HS-5 (cell line): ENCODE data around the gene CCDC40.
A peak's percentile ranks its signal among the peaks of the same experiment; 100 is the strongest.

Experiments
- DNase-seq: peaks from one replicate; pipeline ENCODE4 v3.0.0-alpha.2; 2012; ENCODE audit warnings: low read depth

CCDC40 gene

DNA sequence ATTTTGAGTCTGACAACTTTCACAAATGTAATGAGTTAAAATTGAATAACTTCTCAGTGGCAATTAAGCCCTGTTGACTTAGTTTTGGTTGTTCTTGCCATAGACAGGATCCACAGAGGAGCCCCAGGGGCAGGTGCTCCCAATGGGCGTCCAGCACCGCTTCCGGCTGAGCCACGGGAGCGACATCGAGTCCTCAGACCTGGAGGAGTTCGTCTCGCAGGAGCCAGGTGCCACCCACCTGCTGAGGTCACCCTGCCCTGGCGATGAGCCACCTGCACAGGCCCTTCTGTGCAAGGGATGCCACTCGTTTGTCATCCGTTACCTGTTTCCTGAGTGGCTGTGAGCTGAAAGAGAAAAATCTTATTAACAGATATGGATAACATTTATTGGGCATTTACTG, 10.7 kb downstream of the CCDC40 start:
- no peak for DNase-seq

DNA sequence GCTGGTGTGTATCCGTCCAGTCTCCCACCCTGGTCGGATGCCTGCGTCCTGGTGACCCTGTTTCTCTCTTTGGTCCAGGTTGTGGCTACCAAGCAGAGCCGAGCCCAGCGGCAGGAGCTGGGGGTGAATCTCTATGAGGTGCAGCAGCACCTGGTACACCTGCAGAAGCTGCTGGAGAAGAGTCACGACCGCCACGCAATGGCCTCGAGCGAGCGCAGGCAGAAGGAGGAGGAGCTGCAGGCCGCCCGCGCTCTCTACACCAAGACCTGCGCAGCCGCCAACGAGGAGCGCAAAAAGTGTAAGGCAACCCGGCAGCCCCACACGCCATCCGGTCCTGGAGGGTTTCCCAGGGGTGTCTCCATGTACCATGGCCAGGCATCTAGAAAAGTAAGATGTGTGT, 13.5 kb downstream of the CCDC40 start:
- DNase-seq, result no peak

DNA sequence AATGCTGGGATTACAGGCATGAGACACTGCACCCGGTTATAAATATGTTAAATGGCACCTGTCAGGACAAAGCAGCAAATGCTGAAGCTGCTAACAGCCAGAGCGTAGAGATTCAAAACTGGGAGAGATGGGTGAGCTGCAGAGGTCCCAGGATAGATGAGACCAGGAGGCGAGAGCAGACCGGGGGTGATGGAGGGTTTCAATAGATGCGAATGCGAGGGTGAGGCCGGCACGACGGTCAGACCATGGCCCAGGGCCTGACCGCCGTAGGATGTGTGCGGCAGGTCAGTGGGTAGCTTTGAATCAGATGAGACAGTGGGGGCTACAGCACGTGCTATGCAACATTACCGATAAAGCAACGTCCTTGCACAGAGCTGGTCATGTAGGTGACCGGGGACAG, 14.3 kb downstream of the CCDC40 start:
- no peak for DNase-seq

DNA sequence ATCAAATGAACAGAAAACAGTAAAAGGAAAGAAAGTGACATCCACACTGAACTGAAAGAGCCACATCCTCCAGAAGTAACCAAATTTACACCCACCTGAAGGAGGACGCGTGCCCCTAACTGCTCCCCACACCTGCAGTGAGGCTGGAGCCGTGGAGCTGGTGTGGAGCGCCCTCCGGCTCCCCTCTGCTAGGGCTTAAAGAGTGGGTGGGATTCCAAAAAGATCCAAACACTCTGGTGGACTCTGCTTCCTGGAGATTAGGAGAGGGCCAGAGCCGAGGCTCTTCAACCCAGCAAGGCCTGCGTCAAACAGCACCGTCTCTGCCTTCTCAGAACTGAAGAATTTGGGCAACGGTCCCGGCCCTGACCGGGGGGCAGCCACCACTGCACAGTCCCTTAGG, 15.2 kb downstream of the CCDC40 start:
- DNase-seq, result no peak

DNA sequence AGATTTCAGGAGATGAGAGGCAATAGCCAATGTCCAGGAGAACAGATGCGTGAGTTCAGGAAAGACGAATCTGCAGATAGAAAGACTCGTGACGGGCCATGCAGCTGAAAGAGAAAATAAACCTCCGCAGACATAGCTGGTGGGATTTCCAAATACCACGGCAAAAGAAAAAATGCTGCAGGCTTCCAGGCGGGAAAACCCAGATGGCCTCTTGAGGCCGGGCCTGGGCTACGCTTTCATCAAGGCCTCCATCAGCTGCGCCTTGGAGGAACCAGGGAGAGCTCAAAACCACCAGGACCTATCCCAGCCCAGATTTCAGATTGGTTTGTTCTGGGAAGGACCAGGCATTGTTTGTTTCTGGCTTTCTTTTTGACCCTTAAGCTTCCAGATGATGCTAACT, 16.7 kb downstream of the CCDC40 start:
- DNase-seq, result no peak

DNA sequence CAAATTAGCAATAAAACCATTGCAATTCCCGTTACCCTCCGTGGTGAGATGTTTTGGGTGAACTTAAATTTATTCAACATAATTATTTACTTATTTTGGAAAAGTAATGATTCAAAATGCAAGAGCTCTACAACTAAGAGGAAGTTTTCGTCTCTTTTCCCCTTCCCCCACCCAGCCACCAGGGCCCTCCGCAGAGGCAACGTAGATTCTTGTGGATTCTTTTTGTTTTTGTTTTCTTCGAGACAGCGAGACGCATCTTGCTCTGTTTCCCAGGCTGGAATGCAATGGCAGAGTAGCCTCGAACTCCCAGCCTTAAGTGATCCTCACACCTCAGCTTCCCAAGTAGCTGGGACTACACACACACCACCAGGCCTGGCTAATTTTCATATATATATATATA, 19.2 kb downstream of the CCDC40 start:
- no peak for DNase-seq

DNA sequence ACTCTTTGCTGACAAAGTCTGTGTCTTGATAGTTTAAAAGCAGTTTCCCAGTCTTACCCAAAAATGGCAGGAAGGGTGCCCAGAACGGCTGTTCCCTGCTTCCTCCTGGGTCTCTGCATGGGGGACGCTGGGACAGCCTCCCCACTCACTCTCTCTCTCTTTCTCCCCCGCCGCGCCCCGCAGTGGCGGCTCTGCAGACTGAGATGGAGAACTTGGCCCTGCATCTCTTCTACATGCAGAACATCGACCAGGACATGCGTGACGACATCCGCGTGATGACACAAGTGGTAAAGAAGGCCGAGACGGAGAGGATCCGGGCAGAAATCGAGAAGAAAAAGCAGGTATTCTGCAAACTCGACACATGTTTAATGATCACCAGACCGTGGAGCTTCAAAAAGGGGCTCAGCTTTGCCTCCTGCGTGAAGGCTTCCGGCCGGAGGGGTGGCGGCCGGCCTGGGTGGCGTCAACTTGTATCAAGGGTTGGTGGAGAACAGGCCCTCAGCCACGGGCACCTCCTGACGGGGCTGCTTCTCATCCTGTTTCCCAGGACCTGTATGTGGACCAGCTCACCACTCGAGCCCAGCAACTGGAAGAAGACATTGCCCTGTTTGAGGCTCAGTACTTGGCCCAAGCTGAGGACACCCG, 22.0 kb downstream of the CCDC40 start:
- no peak for DNase-seq

DNA sequence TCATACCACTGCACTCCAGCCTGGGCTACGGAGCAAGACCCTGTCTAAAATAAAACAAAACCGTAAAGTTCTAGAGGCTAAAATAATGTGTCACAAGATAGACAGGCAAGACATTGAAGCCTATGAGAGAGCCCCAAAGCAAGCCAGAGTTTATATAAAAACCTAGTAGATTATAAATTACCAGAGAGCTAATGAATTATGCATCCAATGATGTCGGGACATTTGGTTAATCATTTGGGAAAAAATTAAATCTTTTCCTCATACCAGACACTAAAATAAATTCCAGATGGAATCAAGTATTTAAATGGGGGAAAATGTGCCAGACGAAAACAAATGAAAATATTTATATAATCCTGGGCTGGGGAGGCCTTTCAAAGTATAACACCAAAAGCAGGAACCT, 24.2 kb downstream of the CCDC40 start:
- DNase-seq, result no peak

DNA sequence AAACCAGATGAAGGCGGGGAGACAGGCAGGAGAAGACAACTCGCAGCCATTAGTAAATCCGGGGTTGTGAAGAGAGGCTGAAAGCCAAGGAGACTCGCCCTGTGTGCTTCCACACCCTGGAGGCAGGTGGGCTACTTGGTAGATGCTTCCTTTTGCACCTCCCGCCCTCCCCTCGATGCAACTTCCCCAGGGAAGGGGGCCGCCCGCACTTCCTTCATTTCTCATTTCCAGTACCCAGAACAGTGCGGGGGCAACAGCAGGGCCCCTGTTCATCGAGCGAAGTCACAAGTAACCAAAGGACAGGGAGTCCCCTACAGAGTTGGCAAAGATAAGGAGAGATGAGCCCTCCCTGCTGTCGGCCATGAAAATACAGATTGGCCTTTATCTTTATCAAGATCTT, 25.0 kb downstream of the CCDC40 start:
- no peak for DNase-seq

DNA sequence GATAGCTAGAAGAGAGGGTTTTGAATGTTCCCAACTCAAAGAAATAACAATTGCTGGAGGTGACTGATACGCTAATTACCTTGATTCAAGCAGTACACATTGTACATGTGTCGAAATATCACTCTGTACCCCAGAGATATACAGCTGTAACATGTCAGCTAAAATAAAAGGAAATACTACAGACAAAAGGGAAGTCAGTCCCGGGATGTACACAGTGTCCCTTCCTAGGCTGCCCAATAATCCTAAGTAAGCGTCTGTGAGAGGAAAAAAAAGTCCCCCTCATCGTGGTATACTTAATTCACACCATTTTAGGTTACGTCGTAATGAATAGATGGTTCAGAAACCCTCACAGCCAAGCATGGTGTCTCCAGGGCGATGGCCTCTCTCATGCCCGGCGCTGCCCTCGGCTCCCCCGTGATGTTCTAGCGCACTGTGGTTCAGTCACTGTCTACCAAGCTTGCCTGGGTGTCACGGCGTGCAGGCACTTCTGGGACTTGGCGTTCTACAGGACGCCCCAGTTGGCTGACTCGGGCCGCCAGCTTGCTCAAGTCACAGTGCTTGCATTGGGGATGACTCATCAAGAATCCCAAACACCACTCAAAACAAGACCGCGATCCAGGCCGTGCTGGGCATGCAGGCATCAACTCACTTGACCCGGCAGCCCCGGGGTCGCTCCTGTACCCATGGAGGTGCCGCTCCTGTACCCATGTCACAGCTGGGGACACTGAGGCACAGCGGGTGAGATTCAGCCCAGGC, 27.6 kb downstream of the CCDC40 start:
- peak; percentile 29 for DNase-seq

DNA sequence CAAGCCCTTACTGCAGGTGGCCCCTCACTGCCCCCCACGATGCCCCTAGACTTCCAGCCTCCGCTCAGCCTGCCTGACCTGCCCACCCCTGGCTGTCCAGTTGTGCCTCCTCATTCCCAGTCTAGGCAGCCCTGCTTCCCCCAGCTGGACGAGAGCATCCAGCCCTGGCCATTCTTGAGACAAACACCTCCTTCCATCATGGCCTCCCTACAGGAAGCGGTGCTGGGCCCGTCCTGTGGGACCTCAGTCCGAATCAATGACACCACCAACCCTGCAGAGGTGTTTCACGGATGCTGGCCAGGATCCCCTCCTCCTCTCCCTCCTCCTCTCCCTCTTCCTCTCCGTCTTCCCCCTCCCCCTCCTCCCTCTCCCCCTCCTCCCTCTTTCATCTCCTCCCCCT, 28.3 kb downstream of the CCDC40 start:
- no peak for DNase-seq

DNA sequence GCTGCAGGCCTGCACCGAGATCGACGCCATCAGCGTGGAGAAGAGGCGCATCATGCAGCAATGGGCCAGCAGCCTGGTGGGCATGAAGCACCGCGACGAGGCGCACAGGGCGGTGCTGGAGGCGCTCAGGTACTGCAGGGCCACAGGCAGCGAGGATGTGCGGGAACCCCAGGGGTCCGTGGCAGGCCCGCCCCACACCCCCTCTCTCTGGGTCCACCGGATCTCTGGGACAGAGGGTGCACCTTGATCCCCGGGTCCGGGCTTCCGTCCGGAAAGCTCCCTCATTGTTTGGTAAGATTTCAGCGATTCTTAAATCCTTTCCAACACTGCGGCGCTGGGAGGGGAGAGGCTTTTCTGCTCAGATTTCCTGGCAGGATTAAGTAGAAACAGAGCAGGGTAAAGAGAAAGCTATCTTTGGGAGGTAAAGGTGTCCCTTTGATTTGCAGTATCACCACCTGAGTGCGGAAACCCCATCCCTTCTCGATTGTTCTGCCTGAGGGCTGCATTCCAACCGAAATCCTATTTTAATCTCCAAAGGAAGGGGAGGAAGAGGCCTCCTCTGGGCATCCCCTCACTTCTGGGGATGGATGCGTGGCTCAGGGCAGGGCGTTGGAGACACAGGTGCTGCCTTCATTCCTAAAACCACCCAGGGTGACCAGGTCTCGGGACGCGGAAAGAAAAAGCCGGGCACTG, 29.2 kb downstream of the CCDC40 start:
- no peak for DNase-seq

DNA sequence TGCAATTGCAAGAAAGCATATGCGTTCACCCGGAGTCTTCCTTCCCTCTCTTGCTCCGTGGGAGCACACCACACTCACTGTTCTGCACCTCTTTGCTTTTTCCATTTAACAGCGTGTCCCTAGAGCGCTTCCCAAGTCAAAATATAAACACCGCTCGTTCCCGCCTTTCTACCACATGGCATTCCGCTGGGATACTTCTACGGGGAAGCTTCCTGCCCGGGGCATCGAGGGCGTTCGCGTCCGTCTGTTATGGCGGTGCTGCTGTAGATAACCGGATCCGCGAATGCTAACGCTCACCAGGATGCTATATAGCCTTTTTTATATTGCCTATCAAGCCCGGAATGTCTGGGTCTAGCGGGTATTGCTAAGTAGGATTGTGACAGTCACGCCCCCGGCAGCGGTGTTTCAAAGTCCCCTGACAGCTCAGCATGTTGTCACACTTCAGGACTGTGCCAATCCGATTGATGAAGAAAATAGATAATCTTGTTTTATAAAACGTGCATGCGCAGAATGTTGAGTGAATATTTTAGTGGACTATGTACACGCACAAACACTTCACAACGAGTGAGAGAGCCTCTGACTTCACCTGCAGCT, 31.0 kb downstream of the CCDC40 start:
- DNase-seq, result no peak

DNA sequence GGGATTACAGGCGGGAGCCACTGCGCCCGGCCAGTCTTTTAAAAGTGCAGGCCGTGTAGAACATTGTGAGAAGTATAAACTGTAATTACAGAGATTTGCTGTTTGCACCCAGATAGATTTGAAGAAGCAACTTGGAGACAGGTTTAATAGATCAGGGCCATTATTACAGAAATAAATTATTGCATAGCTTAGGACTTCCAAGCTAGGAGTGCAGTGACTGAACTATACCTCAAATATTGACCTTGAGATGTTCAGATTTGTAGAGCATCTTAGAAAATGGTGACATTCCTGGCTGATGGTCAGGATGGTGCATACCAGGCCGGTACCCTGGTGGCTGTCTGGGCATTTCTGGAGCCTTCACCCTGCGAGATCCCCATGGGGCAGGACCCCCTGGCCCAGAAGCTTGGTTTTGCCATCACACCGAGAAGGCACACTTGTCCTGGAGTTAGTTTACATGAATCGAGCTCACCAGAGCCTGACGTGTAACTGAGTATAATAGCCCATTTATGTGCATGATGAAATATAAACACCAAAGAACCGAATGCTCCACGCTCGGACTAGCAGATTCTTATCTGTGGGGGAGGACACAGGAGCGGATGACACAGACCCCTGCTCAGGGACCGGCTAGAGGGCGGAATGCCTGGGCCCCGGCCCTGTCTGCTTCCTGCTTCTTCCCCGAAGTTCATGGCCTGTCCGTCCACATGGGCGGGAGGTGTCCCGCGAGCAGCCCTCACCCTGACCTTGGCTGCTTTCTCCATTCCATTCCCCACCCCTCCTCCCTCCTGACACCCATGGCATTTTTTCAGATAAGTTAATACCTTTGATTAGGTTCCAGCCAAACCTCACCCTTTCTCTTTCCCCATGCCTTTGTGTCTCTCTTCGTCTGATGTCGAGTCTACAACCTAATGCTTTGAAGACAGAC, 32.1 kb downstream of the CCDC40 start:
- no peak for DNase-seq

DNA sequence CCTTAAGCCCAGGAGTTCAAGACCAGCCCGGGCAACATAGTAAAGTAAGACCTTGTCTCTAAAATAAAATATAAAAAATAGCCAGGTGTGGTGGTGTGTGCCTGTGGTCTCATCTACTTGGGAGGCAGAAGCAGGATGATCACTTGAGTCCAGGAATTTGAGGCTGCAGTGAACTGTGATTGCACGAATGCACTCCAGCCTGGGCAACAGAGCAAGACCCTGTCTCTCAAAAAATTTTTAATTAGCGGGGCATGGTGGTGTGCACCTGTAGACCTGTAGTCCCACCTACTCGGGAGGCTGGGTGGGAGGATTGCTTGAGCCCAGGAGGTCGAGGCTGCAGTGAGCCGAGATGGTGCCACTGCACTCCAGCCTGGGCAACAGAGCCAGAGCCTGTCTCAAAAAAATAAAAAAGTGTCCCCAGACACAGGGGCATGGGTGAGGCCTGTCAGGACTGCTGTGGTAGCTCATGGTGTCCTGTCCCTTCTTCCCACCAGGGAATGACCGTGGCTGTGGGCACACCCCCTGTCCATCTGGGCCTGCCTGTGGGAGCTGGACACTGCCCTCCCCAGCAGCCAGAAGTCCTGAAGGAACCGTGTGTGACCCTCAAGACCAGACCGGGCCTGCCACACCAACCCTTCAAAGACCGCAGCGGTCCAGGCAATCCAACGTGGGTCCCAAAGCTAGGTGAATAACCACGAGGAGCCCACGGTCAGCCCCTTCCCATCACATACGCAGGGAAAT, 34.1 kb downstream of the CCDC40 start:
- no peak for DNase-seq

DNA sequence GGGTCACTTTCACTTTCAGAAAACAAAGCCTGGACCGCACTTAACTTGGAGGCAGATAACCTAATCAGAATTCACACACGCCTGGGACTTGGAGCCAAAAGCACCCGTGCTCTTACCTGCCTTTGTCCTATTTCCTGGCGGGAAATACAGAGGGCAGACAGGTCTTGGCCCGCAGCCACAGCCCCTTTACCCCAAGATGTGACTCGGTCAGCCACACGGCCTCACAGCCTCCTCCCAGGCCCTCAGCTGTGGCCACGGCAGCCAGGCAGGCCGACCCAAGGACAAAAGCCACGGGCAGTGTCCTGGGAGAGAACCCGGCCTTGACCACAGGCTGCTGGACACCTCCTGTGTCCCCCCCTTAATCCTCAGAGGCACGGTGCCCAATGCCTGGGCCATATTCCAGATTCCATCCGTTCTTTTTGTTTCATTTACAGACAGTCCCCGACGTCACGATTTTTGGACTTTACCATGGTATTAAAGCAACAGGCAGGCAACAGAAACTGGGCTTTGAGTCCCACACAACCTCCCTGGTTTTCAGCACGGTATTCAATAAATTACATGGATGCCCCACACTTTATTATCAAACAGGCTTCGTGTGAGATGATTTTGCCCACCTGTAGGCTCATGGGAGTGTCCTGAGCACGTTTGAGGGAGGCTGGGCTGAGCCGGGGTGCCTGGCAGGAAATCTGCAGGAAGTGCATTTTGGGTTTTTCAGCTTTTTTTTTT, 34.8 kb downstream of the CCDC40 start:
- no peak for DNase-seq

DNA sequence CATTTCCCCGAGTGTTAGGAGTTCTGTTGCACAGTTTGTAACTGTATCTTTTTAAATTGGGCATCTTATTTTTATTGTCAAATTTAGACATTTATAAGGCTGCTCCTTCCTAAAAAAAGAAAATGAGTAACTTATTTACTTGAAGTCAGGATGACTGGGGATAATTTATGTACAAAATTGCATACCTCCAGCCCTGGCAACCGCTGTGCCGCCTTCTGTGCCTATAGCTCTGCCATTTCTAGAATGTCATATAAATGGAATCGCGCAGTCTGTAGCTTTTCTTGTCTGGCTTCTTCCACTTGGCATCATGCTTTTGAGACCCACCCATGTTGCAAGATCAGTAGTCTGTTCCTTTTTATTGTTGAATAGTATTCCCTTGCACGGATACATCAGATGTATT, 36.0 kb downstream of the CCDC40 start:
- no peak for DNase-seq

DNA sequence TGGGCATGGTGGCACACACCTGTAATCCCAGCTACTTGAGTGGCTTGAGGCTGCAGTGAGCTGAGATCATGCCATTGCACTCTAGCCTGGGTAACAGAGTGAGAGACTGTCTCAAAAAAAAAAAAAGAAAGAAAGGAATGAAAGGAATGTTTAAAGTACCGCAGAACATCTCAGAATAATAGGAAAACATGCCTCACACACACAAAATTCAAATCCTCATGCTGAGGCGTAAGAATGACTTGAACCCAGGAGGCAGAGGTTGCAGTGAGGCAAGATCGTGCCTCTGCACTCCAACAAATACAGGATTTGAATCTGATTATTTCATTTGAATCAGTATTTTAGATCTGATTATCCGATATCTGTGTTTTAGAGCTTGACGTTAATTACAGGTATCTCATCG, 43.6 kb downstream of the CCDC40 start:
- DNase-seq, result no peak

DNA sequence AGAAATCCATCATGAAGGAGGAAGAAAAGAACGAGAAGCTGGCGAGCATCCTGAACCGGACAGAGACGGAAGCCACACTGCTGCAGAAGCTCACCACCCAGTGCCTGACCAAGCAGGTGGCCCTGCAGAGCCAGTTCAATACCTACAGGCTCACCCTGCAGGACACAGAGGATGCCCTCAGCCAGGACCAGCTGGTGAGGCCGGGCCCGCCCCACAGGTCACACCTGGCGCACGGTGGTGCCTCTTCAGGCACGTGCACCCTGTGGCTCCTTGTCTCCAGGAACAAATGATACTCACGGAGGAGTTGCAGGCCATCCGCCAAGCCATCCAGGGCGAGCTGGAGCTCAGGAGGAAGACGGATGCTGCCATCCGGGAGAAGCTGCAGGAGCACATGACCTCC, 45.2 kb downstream of the CCDC40 start:
- DNase-seq, result no peak

DNA sequence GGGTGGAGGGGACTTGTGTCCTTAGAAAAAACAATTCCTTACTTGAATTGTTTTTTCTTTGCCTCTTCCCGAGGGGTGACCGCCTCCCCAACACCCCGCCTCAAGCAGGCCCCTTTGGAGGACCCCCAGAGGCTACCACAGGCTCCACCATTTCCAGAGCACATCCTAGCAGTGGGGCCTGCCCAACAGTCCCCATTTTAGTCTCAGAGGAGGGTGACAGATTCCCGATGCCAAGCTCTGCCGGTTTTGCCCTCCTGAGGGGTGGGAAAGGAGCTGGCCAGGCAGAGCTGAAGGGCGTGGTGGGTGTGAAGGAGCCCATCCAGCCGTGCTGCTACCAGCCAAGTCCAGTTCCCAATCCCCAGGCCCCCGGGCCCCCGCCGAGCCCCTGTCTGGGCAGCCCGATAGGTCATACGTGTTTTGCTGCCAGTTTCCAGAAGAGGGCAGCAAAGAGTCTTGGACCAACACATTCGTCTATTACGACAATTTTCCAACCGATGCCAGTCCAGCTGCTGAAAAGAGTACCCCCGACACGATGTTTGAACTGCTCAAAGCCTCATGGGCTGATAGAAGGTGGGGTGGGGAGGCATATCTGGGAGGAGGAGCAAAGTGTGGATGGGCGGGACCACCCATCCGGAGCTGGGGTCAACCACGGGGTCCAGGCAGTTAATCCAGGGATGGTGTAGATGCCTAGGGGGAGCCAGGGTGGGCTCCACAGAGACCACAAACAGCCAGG, 46.1 kb downstream of the CCDC40 start:
- no peak for DNase-seq
